DND-41 (cell line): ENCODE data around the gene LBHD2.

Experiments
- ATAC-seq: fragments of 200-7000 bp; cut with Tn5 transposase; 3 replicates; pipeline ENCODE4 v1.9.1; 2021; ENCODE audit warnings: low read depth; ENCODE audit not compliant: insufficient read depth
- DNase-seq: peaks from one replicate; pipeline ENCODE4 v3.0.0-alpha.2; 2020
- H2AFZ ChIP-seq: 2 replicates; pipeline ENCODE4 v1.6.0; 2012; ENCODE audit warnings: low read depth, low read length
- H3K27ac ChIP-seq: 2 replicates; pipeline ENCODE4 v1.5.1; 2012; ENCODE audit warnings: low read length, inconsistent platforms
- H3K27me3 ChIP-seq: fragments of 200-600 bp; sonication (generic); 2 replicates; pipeline ENCODE4 v1.6.0; 2012; ENCODE audit warnings: low read length, mild to moderate bottlenecking, inconsistent platforms; ENCODE audit not compliant: insufficient read depth, poor library complexity
- H3K36me3 ChIP-seq: 2 replicates; pipeline ENCODE4 v1.5.1; 2012; ENCODE audit warnings: low read length, inconsistent platforms; ENCODE audit not compliant: insufficient read depth
- H3K4me1 ChIP-seq: 2 replicates; pipeline ENCODE4 v1.5.1; 2012; ENCODE audit warnings: mild to moderate bottlenecking, low read length; ENCODE audit not compliant: insufficient read depth
- H3K4me2 ChIP-seq: 2 replicates; pipeline ENCODE4 v1.6.0; 2012; ENCODE audit warnings: mild to moderate bottlenecking, moderate library complexity, low read length, inconsistent platforms; ENCODE audit not compliant: insufficient read depth
- H3K4me3 ChIP-seq, 2 experiments: fragments of 200-600 bp in 1 of 2; shearing (Covaris generic) in 1 of 2; 2 replicates each; pipeline ENCODE4 v1.5.1; 2012 to 2016; ENCODE audit warnings: inconsistent platforms in 2 of 2, low read length in 2 of 2, mild to moderate bottlenecking in 2 of 2, low read depth in 1 of 2, moderate library complexity in 1 of 2
- H3K79me2 ChIP-seq: 2 replicates; pipeline ENCODE4 v1.6.0; 2012; ENCODE audit warnings: low read length, inconsistent platforms; ENCODE audit not compliant: insufficient read depth
- H3K9ac ChIP-seq: 2 replicates; pipeline ENCODE4 v1.6.0; 2012; ENCODE audit warnings: low read depth, mild to moderate bottlenecking, inconsistent platforms, low read length, moderate library complexity
- H3K9me3 ChIP-seq: 2 replicates; pipeline ENCODE4 v1.5.1; 2012; ENCODE audit warnings: low read length, moderate library complexity, mild to moderate bottlenecking, inconsistent platforms; ENCODE audit not compliant: insufficient read depth, severe bottlenecking
- H4K20me1 ChIP-seq: 2 replicates; pipeline ENCODE4 v1.6.0; 2012; ENCODE audit warnings: low read length; ENCODE audit not compliant: insufficient read depth
- CTCF ChIP-seq: IDR thresholded peaks from 2 replicates; pipeline ENCODE4 v1.5.1; 2012; ENCODE audit warnings: borderline replicate concordance, low read length, moderate library complexity, mild to moderate bottlenecking; ENCODE audit not compliant: poor library complexity, severe bottlenecking; ENCODE audit errors: extremely low read depth
- EZH2 ChIP-seq: IDR thresholded peaks from 3 replicates; pipeline ENCODE4 v1.6.1; 2012; ENCODE audit warnings: borderline replicate concordance, low read depth, mild to moderate bottlenecking, moderate library complexity, low read length, inconsistent platforms; ENCODE audit not compliant: severe bottlenecking

LBHD2 gene

GRCh38 chr14:103097244-103097993 is 13.4 kb downstream of the LBHD2 start:
- ATAC-seq (no peak), DNase-seq (no peak)
- no peaks in the 10 kb centered on the region for H3K27me3 ChIP-seq
- H3K4me1 ChIP-seq, result no peaks in the 10 kb centered on the region
- no peak overlapping the region for H3K27ac ChIP-seq
- no peaks in the 10 kb centered on the region for H4K20me1 ChIP-seq
- no peak overlapping the region for H3K4me2 ChIP-seq
- no peak overlapping the region for H2AFZ ChIP-seq
- no peak overlapping the region for H3K9ac ChIP-seq
- H3K36me3 ChIP-seq, result no peaks in the 10 kb centered on the region
- no peaks in the 10 kb centered on the region for H3K9me3 ChIP-seq
- H3K79me2 ChIP-seq, result no peaks in the 10 kb centered on the region
- TF ChIP-seq EZH2 (no peak), CTCF (no peak)
- no peak overlapping the region for H3K4me3 ChIP-seq

GRCh38 chr14:103097994-103098957 is 14.3 kb downstream of the LBHD2 start:
- no peak overlapping the region for H3K27ac ChIP-seq
- TF ChIP-seq CTCF, result no peak
- TF ChIP-seq EZH2, result no peak
- H3K79me2 ChIP-seq, result no peaks in the 10 kb centered on the region
- no peak overlapping the region for H3K4me3 ChIP-seq
- DNase-seq, result no peak
- no peaks in the 10 kb centered on the region for H4K20me1 ChIP-seq
- no peaks in the 10 kb centered on the region for H3K9me3 ChIP-seq
- H3K9ac ChIP-seq, result no peak overlapping the region
- no peaks in the 10 kb centered on the region for H3K36me3 ChIP-seq
- no peak overlapping the region for H2AFZ ChIP-seq
- H3K4me1 ChIP-seq, result no peaks in the 10 kb centered on the region
- no peak for ATAC-seq
- no peaks in the 10 kb centered on the region for H3K27me3 ChIP-seq
- no peak overlapping the region for H3K4me2 ChIP-seq

GRCh38 chr14:103099081-103099732 is 15.2 kb downstream of the LBHD2 start:
- Histone ChIP-seq H3K36me3 (no peaks in the 10 kb centered on the region), H2AFZ (no peak overlapping the region), H3K27ac (no peak overlapping the region), H3K9ac (no peak overlapping the region), H3K4me3 (no peak overlapping the region), H3K4me1 (no peaks in the 10 kb centered on the region), H3K27me3 (no peaks in the 10 kb centered on the region), H4K20me1 (no peaks in the 10 kb centered on the region), H3K79me2 (no peaks in the 10 kb centered on the region), H3K9me3 (no peaks in the 10 kb centered on the region), H3K4me2 (no peak overlapping the region)
- TF ChIP-seq CTCF (no peak), EZH2 (no peak)
- ATAC-seq (no peak), DNase-seq (no peak)
